GM21737 (cell line): ENCODE measurements around the gene USP25.

Experiments used
- ATAC-seq: cut with Tn5 transposase; IDR thresholded peaks from one replicate; pipeline ENCODE4 v1.9.1; 2021; ENCODE audit warnings: mild to moderate bottlenecking, moderate library complexity; ENCODE audit not compliant: unreplicated experiment

The USP25 gene

GRCh38 chr21:15729674-15730483 is at the start of gene USP25:
USP25 (plus strand) TSS chr21:15729982; CDS start chr21:15730394, 412 bp downstream.
- ATAC-seq = peak; percentile 73

- no peak for ATAC-seq
These were observed 47.4 kb upstream of the USP25 start for GRCh38 chr21:15682186-15682895.

- ATAC-seq = no peak
These were observed 46.8 kb upstream of the USP25 start for GRCh38 chr21:15682977-15683376.

- no peak for ATAC-seq
These were observed 43.3 kb upstream of the USP25 start for GRCh38 chr21:15686506-15686905.

- no peak for ATAC-seq
These were observed 42.6 kb upstream of the USP25 start for GRCh38 chr21:15687208-15687607.

GRCh38 chr21:15688016-15688415 is 41.8 kb upstream of the USP25 start:
- no peak for ATAC-seq

GRCh38 chr21:15688809-15689208 is 41.0 kb upstream of the USP25 start:
- ATAC-seq = no peak

- ATAC-seq = no peak
These were observed 37.1 kb upstream of the USP25 start for GRCh38 chr21:15692711-15693110.

- no peak for ATAC-seq
These were observed 34.5 kb upstream of the USP25 start for GRCh38 chr21:15695241-15695640.

- ATAC-seq = no peak
These were observed 28.0 kb upstream of the USP25 start for GRCh38 chr21:15701830-15702229.

GRCh38 chr21:15703932-15704331 is 25.9 kb upstream of the USP25 start:
- no peak for ATAC-seq

- no peak for ATAC-seq
These were observed 23.1 kb upstream of the USP25 start for GRCh38 chr21:15706696-15707095.

- no peak for ATAC-seq
These were observed 16.4 kb upstream of the USP25 start for GRCh38 chr21:15713412-15713811.

- ATAC-seq = no peak
These were observed 11.1 kb upstream of the USP25 start for GRCh38 chr21:15718711-15719110.

GRCh38 chr21:15719976-15720375 is 9.8 kb upstream of the USP25 start:
- no peak for ATAC-seq

- no peak for ATAC-seq
These were observed 7.0 kb upstream of the USP25 start for GRCh38 chr21:15722591-15723324.

GRCh38 chr21:15725949-15726348 is 3.8 kb upstream of the USP25 start:
- no peak for ATAC-seq

GRCh38 chr21:15728046-15728445 is 1.7 kb upstream of the USP25 start:
- no peak for ATAC-seq

- no peak for ATAC-seq
These were observed 472 bp upstream of the USP25 start for GRCh38 chr21:15729346-15729673.

- no peak for ATAC-seq
These were observed 881 bp downstream of the USP25 start for GRCh38 chr21:15730484-15731242.

- ATAC-seq = no peak
These were observed 1.4 kb downstream of the USP25 start for GRCh38 chr21:15731243-15731613.
